ENCODE measurements around the gene RAD9B. TPM values are rescaled to one million over a fixed set of nuclear protein-coding genes. Genes with fewer than 3 reads are reported as not detected.

RAD9B gene
- total RNA-seq = under 0.01 and 0.15 TPM in 2 replicates

GRCh38 chr12:110501752-110502738 lies at the start of gene RAD9B, which contains the start of gene VPS29:
TSS of gene RAD9B (plus strand) at chr12:110502331. CDS start at chr12:110502338, 7 bp downstream.
TSS of gene VPS29 (minus strand) at chr12:110502111. CDS start at chr12:110502051, 60 bp downstream.

GRCh38 chr12:110468214-110469048 lies 33.7 kb upstream of the RAD9B start, which contains the start of the genes FAM216A and GPN3:
TSS of gene FAM216A (plus strand) at chr12:110468845. CDS start at chr12:110468876, 31 bp downstream.
TSS of gene GPN3 (minus strand) at chr12:110468257. CDS start at chr12:110468203, 54 bp downstream.

Other genes starting within 250 kb of the RAD9B start
- gene ATP2A2, start 221.1 kb upstream of the RAD9B start, total RNA-seq = 79.0 and 82.2 TPM in 2 replicates
- gene ANAPC7, start 98.6 kb upstream of the RAD9B start, total RNA-seq = 38.9 and 49.3 TPM in 2 replicates
- gene ARPC3, start 52.0 kb upstream of the RAD9B start, total RNA-seq = 400 and 416 TPM in 2 replicates
- gene GPN3, start 34.1 kb upstream of the RAD9B start, total RNA-seq = 16.8 and 24.5 TPM in 2 replicates
- gene FAM216A, start 33.5 kb upstream of the RAD9B start, total RNA-seq = 22.0 and 26.4 TPM in 2 replicates
- 77.5 and 100 TPM in 2 replicates for gene VPS29, start 220 bp upstream of the RAD9B start, total RNA-seq
- 3.1 and 4.9 TPM in 2 replicates for gene PPTC7, start 81.0 kb downstream of the RAD9B start, total RNA-seq
- gene TCTN1, start 111.8 kb downstream of the RAD9B start, total RNA-seq = 19.2 and 19.3 TPM in 2 replicates
- gene HVCN1, start 186.8 kb downstream of the RAD9B start, total RNA-seq = 4.9 and 9.6 TPM in 2 replicates
- 102 and 115 TPM in 2 replicates for gene PPP1CC, start 240.6 kb downstream of the RAD9B start, total RNA-seq